DMS53 treated with DMSO at 0.1 percent for 48 hours (cell line): Measurements from ENCODE around the gene DES.

Experiments
- DNase-seq: peaks from one replicate; lab custom pipeline; 2025; ENCODE audit not compliant: unreplicated experiment; lab: John Stamatoyannopoulos, UW

The DES gene

DNA sequence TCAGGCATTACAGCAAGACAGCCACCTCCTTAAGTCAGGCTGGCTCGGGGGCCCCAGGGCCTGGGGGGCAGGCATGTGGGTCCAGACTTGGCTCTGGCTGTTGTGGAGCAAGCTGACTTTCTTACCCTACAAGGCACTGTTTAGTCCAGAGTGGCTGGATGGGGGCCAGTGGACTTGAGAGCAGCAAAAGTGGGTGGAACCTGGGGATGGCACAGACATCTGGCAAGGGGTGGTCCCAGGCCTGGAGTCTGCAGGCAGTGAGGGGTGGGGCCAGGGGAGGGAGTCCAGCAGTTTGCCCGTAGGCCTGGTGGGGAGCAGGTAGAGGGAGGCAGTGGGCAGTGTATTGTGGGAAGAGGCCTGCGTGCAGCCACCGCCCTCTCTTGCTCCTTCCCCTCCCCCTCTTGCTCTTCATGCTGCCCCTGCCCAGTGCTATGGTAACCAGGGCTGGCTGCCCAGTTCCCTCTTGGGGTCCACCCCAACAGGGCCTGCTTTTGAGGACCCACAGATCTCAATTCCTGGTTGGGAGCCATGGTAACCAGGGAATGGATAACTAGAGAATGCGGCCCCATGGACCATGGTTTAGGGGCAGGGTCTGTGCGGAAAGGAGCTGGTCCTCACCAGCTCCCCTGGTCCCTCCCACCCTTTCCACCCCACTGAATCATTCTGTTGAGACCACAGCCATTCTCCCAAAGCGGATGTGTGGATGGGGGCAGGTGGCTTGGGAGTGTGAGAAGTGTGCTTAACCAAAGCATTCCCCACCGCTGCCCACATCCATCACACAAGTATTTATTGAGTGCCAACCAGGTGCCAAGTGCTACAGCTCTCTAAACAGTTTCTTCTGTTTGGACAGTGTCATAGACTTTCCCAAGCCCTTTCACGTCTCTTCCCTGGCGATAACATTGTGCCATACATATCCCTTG lies 35.8 kb downstream of the DES start:
- DNase-seq: no peak

- no peak for DNase-seq
These were observed 37.4 kb downstream of the DES start for GRCh38 chr2:219455581-219455980.

DNA sequence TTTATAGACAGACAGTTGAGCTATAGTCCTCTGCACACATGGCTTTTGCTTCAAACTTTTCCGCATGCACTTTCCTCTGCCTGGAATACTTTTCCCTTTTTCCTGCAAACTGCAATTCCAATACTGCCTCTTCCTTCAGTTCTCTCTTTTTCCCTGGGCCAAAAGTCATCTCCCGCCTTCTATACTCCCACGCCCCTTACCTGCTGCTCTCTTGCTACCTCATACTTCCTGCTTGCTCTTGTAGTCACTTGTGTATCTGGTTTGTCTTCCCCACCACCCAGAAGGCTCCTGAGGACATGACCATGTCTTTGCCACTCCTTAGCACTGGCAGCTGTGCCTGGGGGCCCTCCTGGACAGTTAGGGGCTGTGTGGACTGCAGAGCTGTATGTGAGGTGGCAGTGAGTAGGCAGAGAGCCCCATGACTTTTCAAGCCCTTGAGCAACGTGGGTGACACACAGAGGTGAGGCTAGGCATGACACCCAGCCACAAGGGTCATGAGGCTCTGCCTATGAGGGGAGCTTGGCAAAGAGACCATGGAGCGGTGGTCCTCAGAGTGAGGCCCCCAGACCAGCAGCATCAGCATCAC lies 39.7 kb downstream of the DES start:
- no peak for DNase-seq

DNA sequence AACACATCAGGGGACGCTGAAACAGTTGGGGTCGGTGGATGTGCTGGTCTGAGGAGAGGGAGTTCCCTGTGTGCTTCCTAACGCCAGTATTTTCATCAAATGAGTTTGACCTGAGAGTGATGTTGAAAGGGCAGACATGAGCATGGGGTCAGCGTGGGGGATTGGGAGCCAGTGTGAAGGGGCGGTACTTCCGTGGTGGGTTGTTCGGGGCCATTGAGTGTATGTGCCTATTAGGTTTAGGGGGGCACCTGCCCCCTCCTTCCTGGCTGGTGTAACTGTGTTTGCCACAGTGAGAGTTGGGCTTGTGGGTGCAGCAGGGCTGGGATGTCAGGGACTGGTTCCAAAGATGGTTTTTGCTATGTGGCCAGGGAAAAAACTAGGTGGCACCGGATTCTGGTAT lies 40.8 kb downstream of the DES start:
- DNase-seq: no peak

DNA sequence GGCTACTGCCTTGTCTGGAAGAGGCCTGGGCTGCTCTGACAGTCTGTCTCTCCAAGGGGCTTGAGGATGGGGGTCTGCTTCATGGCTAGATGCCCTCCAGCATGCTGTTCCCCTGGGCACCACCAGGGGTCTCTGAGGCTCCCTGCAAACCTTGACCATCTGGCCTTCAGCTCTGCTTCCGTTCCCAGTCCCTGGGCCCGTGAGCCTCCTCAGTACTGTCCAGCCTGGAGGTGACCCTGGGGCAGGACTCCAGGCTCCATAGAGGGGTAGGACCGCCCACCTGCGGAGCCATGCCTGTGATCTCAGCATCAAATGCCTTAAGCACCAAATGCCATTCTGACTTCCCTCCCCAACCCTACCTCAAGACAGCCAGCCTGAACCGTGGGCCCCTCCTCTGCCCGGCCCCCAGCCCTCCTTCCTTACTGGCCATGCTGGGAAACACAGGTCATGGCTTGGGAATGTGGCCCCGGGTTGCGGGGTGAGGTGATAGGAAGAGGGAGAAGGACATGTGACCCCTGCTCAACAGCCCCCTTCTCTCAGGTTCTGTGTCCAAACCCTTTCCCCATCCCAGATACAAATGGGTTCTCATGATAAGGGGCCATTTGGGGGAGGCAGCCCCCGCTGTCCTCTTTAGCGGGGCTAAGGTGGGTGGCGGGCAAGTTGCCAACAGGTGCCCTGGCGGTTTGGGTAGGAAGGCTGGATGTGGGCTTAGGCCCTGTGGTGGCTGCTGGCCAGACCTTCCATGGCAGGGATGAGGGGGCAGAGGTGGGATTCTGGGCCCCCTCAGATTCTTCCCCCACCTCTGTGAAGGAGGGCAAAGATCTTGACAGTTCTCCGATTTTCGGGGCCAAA lies 41.5 kb downstream of the DES start:
- no peak for DNase-seq

DNA sequence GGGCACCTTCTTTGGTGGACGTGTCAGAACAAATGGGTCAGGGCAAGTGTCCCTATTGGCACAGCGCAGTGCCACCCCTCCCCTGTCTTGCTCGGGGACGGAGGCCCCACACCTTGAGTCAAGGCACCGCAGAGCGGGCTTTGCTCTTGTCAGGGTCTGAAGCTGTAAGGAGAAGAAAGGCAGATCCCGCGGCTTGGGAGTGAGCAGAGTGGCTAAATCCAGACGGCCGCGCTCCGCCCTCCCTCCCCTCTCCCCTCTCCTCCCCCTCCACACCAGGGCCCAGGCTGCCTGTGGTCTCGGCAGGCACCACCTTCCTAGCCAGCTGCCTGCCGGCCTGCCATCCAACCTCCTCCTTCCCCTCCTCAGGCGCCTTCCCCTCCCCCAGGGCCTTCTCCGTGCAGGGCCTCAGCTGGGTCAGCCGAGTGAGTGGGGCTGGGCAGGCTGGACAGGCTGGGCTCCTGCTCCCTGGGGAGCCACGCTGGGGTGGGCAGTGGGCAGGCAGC lies 42.3 kb downstream of the DES start:
- DNase-seq: no peak

GRCh38 chr2:219461047-219461514 lies 42.9 kb downstream of the DES start:
- DNase-seq: no peak

DNA sequence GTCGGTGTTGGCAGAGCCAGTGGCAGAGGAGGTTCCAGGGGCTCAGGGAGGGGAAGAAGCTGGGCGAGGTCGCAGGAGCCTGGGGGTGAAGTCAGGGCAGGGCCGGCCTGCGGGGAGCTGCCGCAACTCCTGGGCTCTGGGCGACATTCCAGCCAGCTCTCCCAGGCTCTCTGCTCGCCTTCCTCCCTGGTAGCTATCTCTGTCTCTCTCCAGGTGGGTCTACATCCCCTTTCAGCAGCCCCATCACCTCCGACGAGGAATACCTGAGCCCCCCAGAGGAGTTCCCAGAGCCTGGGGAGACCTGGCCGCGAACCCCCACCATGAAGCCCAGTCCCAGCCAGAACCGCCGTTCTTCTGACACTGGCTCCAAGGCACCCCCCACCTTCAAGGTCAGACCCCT lies 43.5 kb downstream of the DES start:
- DNase-seq: no peak

DNA sequence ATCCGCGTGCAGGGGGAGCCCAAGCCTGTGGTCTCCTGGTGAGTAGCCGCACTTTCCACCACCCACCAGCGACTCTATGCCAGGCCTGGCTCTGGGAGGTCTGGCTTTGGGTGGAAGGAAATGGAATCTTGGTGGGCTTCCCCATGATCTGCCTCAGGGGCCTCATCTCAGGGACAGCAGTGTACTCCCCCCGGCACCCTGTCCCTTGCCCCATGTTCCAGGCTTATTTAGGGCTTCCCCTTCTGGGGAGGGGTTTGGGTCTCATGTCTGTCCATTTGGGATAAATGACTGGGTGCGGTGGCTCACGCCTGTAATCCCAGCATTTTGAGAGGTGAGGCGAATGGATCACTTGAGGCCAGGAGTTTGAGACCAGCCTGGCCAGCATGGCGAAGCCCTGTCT lies 44.2 kb downstream of the DES start:
- DNase-seq: no peak

DNA sequence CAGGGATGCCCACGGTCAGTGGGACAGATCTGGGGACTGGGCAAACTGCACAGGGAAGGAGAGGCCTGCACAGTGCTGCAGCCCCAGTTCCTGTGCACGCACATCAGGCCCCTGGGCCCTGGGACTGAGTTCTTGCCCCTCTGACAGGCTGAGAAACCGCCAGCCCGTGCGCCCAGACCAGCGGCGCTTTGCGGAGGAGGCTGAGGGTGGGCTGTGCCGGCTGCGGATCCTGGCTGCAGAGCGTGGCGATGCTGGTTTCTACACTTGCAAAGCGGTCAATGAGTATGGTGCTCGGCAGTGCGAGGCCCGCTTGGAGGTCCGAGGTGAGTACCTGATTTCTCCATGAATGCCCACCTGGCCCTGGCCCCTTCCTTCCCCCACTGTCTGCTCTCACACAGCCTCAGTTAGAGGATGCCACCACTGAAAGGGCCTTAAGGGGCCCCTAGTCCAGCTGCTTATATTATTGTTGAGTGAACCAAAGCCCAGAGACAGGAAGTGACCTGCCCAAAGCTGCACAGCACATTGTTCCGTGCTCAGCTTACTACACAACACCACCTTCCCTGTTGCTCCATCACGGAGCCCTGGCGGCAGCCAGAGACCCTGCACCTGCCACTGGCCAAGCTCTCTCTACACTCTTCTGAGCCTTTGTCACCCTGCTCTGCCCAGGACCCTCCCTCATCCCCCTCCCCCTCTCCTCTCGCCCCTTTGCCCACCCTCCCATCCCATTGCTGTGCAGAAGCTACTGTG lies 46.3 kb downstream of the DES start:
- DNase-seq: no peak

- no peak for DNase-seq
These were observed 47.7 kb downstream of the DES start for GRCh38 chr2:219465659-219466561.

DNA sequence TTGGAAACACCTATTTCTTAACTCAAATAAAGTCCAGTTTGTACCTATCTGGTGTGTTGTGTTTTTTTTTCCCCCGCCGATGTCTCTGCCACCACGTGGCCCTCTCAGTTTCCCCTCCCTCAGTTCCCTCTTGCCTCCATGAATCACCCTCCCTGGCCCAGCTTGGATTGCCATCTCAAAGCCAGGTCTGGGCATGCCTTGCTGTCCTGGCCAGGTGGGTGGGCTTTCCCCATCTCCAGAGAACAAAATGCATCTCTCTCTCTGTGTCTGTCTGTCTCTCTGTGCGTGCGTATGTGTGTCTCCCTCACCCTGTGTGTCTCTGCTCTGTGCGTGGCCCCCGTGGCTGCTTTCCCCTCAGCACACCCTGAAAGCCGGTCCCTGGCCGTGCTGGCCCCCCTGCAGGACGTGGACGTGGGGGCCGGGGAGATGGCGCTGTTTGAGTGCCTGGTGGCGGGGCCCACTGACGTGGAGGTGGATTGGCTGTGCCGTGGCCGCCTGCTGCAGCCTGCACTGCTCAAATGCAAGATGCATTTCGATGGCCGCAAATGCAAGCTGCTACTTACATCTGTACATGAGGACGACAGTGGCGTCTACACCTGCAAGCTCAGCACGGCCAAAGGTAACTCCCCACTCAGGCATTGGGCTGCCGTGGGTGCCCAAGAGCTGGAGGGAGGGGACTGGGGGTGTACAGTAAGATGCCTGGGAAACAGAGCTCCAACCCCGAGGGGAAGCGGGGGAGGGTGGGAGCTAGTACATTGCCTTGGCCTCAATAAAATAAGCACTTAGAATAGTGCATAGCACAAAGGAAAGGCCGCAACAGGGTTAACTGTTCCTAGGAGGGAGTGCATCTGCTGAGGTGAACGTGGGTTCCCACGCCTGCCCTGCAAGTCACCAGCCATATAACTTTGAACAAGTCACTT lies 48.9 kb downstream of the DES start:
- no peak for DNase-seq

DNA sequence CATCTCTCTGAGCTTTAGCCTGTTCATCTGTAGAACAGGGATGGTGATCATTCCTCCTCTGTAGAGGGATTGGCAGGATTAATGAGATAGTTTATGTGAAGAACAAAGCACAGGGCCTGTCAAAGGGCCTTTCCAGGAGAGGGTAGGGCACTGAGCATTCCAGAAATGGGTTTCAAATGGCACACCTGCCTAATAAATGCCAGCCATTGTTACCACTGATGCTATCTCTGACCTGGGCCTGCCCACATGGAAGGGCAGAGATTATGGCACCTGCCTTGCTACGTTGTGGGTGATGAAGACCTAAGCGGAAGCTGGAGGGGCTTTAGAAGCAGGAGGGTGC lies 49.5 kb downstream of the DES start:
- no peak for DNase-seq

DNA sequence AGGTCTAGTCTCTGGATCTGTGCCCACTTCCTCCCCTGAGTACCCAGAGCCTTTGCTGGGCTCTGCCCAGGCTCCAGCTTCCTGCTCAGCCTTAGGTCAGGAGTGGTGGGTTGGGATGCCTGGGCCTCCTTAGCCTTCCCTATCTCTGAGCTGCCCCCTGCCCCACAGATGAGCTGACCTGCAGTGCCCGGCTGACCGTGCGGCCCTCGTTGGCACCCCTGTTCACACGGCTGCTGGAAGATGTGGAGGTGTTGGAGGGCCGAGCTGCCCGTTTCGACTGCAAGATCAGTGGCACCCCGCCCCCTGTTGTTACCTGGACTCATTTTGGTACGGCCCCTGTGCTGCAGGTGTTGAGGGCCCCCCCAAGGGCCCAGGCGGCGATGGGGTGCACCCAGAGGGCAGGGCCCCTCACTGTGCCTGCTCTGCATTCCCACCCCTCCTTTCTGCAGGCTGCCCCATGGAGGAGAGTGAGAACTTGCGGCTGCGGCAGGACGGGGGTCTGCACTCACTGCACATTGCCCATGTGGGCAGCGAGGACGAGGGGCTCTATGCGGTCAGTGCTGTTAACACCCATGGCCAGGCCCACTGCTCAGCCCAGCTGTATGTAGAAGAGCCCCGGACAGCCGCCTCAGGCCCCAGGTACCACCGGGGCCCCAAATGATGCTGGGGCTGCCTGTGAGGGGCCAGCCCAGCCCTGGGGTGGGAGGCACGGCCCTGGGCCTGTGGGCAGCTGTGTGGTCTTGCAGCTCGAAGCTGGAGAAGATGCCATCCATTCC lies 50.4 kb downstream of the DES start:
- no peak for DNase-seq

- no peak for DNase-seq
These were observed 51.1 kb downstream of the DES start for GRCh38 chr2:219469186-219469724.

GRCh38 chr2:219470429-219470828 lies 52.3 kb downstream of the DES start:
- no peak for DNase-seq

- no peak for DNase-seq
These were observed 53.5 kb downstream of the DES start for GRCh38 chr2:219471476-219472371.
